PC-3 (cell line): ENCODE data around the gene CCNB1IP1. TPM values are rescaled to one million over a fixed set of nuclear protein-coding genes. Genes with fewer than 3 reads are reported as not detected.

Experiments used
- ATAC-seq: fragments of 200-7000 bp; cut with Tn5 transposase; 2 replicates; pipeline ENCODE4 v1.9.1; 2020; ENCODE audit warnings: mild to moderate bottlenecking, moderate library complexity
- BruUV-seq: library from RNA; stranded (reverse); fragments of 400-500 nt; replicated peaks from 2 replicates; lab custom pipeline; 2021; lab: Mats Ljungman, UMichigan
- CTCF ChIA-PET: fragments of 300-600 bp; sonication (Branson Sonifier 250); formaldehyde crosslinking; loops from one replicate; lab custom pipeline; 2022; ENCODE audit warnings: antibody characterized with exemption; lab: Charles Lee
- POLR2A ChIA-PET: fragments of 300-600 bp; sonication (Branson Sonifier 250); formaldehyde crosslinking; loops from one replicate; lab custom pipeline; 2022; ENCODE audit warnings: antibody characterized with exemption; ENCODE audit not compliant: unreplicated experiment; lab: Charles Lee
- DNase-seq: peaks from one replicate; pipeline ENCODE4 v3.0.0-alpha.2; 2015
- H2AFZ ChIP-seq: fragments of 300-600 bp; sonication (generic); 2 replicates; pipeline ENCODE4 v1.6.0; 2016; ENCODE audit warnings: antibody characterized with exemption, low read length
- H3F3A ChIP-seq: fragments of 300-600 bp; sonication (generic); one replicate; pipeline ENCODE4 v1.6.0; 2017; ENCODE audit warnings: antibody characterized with exemption, low read length, control low read depth, mild to moderate bottlenecking; ENCODE audit not compliant: unreplicated experiment
- H3K27ac ChIP-seq: fragments of 300-600 bp; sonication (generic); 2 replicates; pipeline ENCODE4 v1.5.1; 2016; ENCODE audit warnings: mild to moderate bottlenecking, low read length
- H3K27me3 ChIP-seq: fragments of 300-600 bp; sonication (generic); 2 replicates; pipeline ENCODE4 v1.6.1; 2016; ENCODE audit warnings: low read length, mixed read lengths
- H3K36me3 ChIP-seq: fragments of 300-600 bp; sonication (generic); 2 replicates; pipeline ENCODE4 v1.6.1; 2016; ENCODE audit warnings: low read depth, mixed run types, low read length, mixed read lengths
- H3K4me1 ChIP-seq: fragments of 300-600 bp; sonication (generic); 2 replicates; pipeline ENCODE4 v1.5.1; 2016; ENCODE audit warnings: low read length; ENCODE audit not compliant: insufficient read depth
- H3K4me2 ChIP-seq: fragments of 300-600 bp; sonication (generic); 2 replicates; pipeline ENCODE4 v1.6.0; 2016; ENCODE audit warnings: low read length
- H3K4me3 ChIP-seq: fragments of 300-600 bp; sonication (generic); 2 replicates; pipeline ENCODE4 v1.5.1; 2016; ENCODE audit warnings: mild to moderate bottlenecking, low read length, mixed read lengths
- H3K79me2 ChIP-seq: fragments of 300-600 bp; sonication (generic); 2 replicates; pipeline ENCODE4 v1.6.1; 2017; ENCODE audit warnings: low read length, mixed read lengths
- H3K9ac ChIP-seq: fragments of 300-600 bp; sonication (generic); 2 replicates; pipeline ENCODE4 v1.6.0; 2016; ENCODE audit warnings: mild to moderate bottlenecking, low read length
- H3K9me2 ChIP-seq: fragments of 300-600 bp; sonication (generic); replicated peaks from 2 replicates; pipeline ENCODE4 v1.6.1; 2016; ENCODE audit warnings: mixed run types, low read length, mixed read lengths
- H3K9me3 ChIP-seq: fragments of 300-600 bp; sonication (generic); 2 replicates; pipeline ENCODE4 v1.6.1; 2016; ENCODE audit warnings: low read length, mixed read lengths
- H4K20me1 ChIP-seq: fragments of 300-600 bp; sonication (generic); 2 replicates; pipeline ENCODE4 v1.6.1; 2016; ENCODE audit warnings: low read length, mixed read lengths
- CTCF ChIP-seq: fragments of 300-600 bp; sonication (generic); conservative IDR thresholded peaks from 2 replicates; pipeline ENCODE4 v1.5.1; 2017; ENCODE audit warnings: antibody characterized with exemption, low read depth, mild to moderate bottlenecking, low read length
- EZH2 ChIP-seq: fragments of 300-600 bp; sonication (generic); IDR thresholded peaks from one replicate; pipeline ENCODE4 v1.6.1; 2017; ENCODE audit warnings: antibody characterized with exemption, mild to moderate bottlenecking, low read length; ENCODE audit not compliant: unreplicated experiment
- EZH2phosphoT487 ChIP-seq: fragments of 300-600 bp; sonication (generic); IDR thresholded peaks from 2 replicates; pipeline ENCODE4 v1.6.1; 2018; ENCODE audit warnings: mild to moderate bottlenecking, antibody characterized with exemption, low read length, borderline replicate concordance
- intact Hi-C: fragments of 100-400 bp; cut with micrococcal nuclease; formaldehyde crosslinking; loops from 2 replicates; pipeline ENCODE4 v1.9.0; 2023
- total RNA-seq: library from RNA; depleted of rRNA; stranded (reverse); fragments of >200 nt; gene quantifications from 2 replicates; pipeline ENCODE4 v1.2.3, GENCODE V29; 2014

CCNB1IP1 gene
- total RNA-seq, 1 experiment from 2014 or later = 32.8 TPM

- Histone ChIP-seq H3K27ac (no peak overlapping the region), H3K4me2 (no peak overlapping the region), H2AFZ (no peak overlapping the region), H3K27me3 (no peaks in the 10 kb centered on the region), H3K79me2 (no peaks in the 10 kb centered on the region), H3K9me2 (no peaks in the 10 kb centered on the region), H3K9me3 (no peaks in the 10 kb centered on the region), H3K4me1 (no peaks in the 10 kb centered on the region), H3K36me3 (peaks cover 72% of the 10 kb centered on the region), H4K20me1 (no peaks in the 10 kb centered on the region), H3K4me3 (no peak overlapping the region), H3K9ac (no peak overlapping the region), H3F3A (no peaks in the 10 kb centered on the region)
- TF ChIP-seq CTCF = no peak
- no peak for TF ChIP-seq EZH2
- no peak for TF ChIP-seq EZH2phosphoT487
- ChIA-PET CTCF (no interaction called here), POLR2A (no interaction called here)
- intact Hi-C loops = no loop called here
- BruUV-seq = no TSS peak
- no peak for ATAC-seq
- peak; percentile 51 for DNase-seq
Measured at GRCh38 chr14:20356422-20356821, 23.3 kb upstream of the CCNB1IP1 start.

GRCh38 chr14:20350860-20351259 is 17.8 kb upstream of the CCNB1IP1 start:
- BruUV-seq = no TSS peak
- peaks cover 69% of the 10 kb centered on the region for H3K36me3 ChIP-seq
- H2AFZ ChIP-seq = no peak overlapping the region
- ChIA-PET CTCF (interaction anchor here (0.6 kb wide), 1 partner anchor 76 kb away, joined by 4 read pairs; no protein-coding TSS in a partner anchor), POLR2A (no interaction called here)
- H3K4me3 ChIP-seq = no peak overlapping the region
- no peaks in the 10 kb centered on the region for H3K9me3 ChIP-seq
- no peak overlapping the region for H3K4me2 ChIP-seq
- H3K9me2 ChIP-seq = no peaks in the 10 kb centered on the region
- H3K79me2 ChIP-seq = 0 out of 2 replicates have a peak, but pooled peaks cover 3% of the 10 kb centered on the region
- peaks cover 6% of the 10 kb centered on the region for H3K4me1 ChIP-seq
- no peaks in the 10 kb centered on the region; the same call in 1 of the 2 replicates for H4K20me1 ChIP-seq
- ATAC-seq (peak; percentile 45), DNase-seq (no peak)
- intact Hi-C loops = no loop called here
- TF ChIP-seq EZH2 (no peak), CTCF (peak; percentile 24; the same call in 1 of the 2 replicates)
- no peak overlapping the region for H3K27ac ChIP-seq
- no peaks in the 10 kb centered on the region for H3F3A ChIP-seq
- H3K9ac ChIP-seq = no peak overlapping the region
- no peaks in the 10 kb centered on the region for H3K27me3 ChIP-seq

- H3K9me2 ChIP-seq = no peaks in the 10 kb centered on the region
- intact Hi-C loops = no loop called here
- peaks cover 6% of the 10 kb centered on the region; the same call in 1 of the 2 replicates for H3K79me2 ChIP-seq
- H3K27me3 ChIP-seq = no peaks in the 10 kb centered on the region
- peak; percentile 53 for DNase-seq
- no peaks in the 10 kb centered on the region for H3F3A ChIP-seq
- no peak overlapping the region for H2AFZ ChIP-seq
- ChIA-PET CTCF (interaction anchor here (0.6 kb wide), 1 partner anchor 170 kb away, joined by 5 read pairs; no protein-coding TSS in a partner anchor), POLR2A (interaction anchor here (0.6 kb wide), 1 partner anchor 111 kb away, joined by 3 read pairs; the partner anchor contains the start of gene PIP4P1)
- H3K9me3 ChIP-seq = no peaks in the 10 kb centered on the region
- BruUV-seq = no TSS peak
- no peak overlapping the region for H3K4me3 ChIP-seq
- peaks cover 6% of the 10 kb centered on the region for H3K4me1 ChIP-seq
- H3K36me3 ChIP-seq = peaks cover 72% of the 10 kb centered on the region
- no peak overlapping the region for H3K27ac ChIP-seq
- TF ChIP-seq CTCF (no peak), EZH2 (no peak), EZH2phosphoT487 (no peak)
- ATAC-seq = peak; percentile 73
- no peaks in the 10 kb centered on the region; the same call in 1 of the 2 replicates for H4K20me1 ChIP-seq
- H3K9ac ChIP-seq = no peak overlapping the region
- H3K4me2 ChIP-seq = no peak overlapping the region
Measured at GRCh38 chr14:20350282-20350681, 17.2 kb upstream of the CCNB1IP1 start.
